HG02938 (cell line): ENCODE results near the gene GRIN2A.
"Not testable (repeated sequence)": the region's sequence is repeated elsewhere in the genome, so short reads cannot be mapped to it uniquely, and the experiment has no call there.

ENCODE experiments used
- ATAC-seq: cut with Tn5 transposase; IDR thresholded peaks from one replicate; pipeline ENCODE4 v1.9.1; 2021; ENCODE audit warnings: mild to moderate bottlenecking, moderate library complexity; ENCODE audit not compliant: unreplicated experiment

The GRIN2A gene

GRCh38 chr16:9929313-9929712 lies 252.9 kb downstream of the GRIN2A start:
- no peak for ATAC-seq

- no peak for ATAC-seq
Measured at GRCh38 chr16:9922441-9922840, 259.8 kb downstream of the GRIN2A start.

GRCh38 chr16:9921997-9922396 lies 260.2 kb downstream of the GRIN2A start:
- no peak for ATAC-seq

- no peak for ATAC-seq
Measured at GRCh38 chr16:9919460-9919859, 262.8 kb downstream of the GRIN2A start.

- ATAC-seq: no peak
Measured at GRCh38 chr16:9917691-9918090, 264.5 kb downstream of the GRIN2A start.

GRCh38 chr16:9913604-9914326 lies 268.5 kb downstream of the GRIN2A start:
- ATAC-seq: no peak

- no peak for ATAC-seq
Measured at GRCh38 chr16:9911989-9912388, 270.2 kb downstream of the GRIN2A start.

- no peak for ATAC-seq
Measured at GRCh38 chr16:9911231-9911630, 271.0 kb downstream of the GRIN2A start.

- ATAC-seq: no peak
Measured at GRCh38 chr16:9909072-9909825, 273.0 kb downstream of the GRIN2A start.

- no peak for ATAC-seq
Measured at GRCh38 chr16:9908613-9909012, 273.6 kb downstream of the GRIN2A start.

- no peak for ATAC-seq
Measured at GRCh38 chr16:9907752-9908151, 274.5 kb downstream of the GRIN2A start.

GRCh38 chr16:9906218-9906617 lies 276.0 kb downstream of the GRIN2A start:
- ATAC-seq: no peak

GRCh38 chr16:9904526-9904925 lies 277.7 kb downstream of the GRIN2A start:
- no peak for ATAC-seq

- ATAC-seq: no peak
Measured at GRCh38 chr16:9900576-9900975, 281.7 kb downstream of the GRIN2A start.

- no peak for ATAC-seq
Measured at GRCh38 chr16:9898555-9898954, 283.7 kb downstream of the GRIN2A start.

GRCh38 chr16:9898124-9898523 lies 284.1 kb downstream of the GRIN2A start:
- no peak for ATAC-seq

GRCh38 chr16:9895817-9896216 lies 286.4 kb downstream of the GRIN2A start:
- no peak for ATAC-seq

GRCh38 chr16:9885876-9886275 lies 296.4 kb downstream of the GRIN2A start:
- ATAC-seq: no peak

GRCh38 chr16:9885467-9885866 lies 296.8 kb downstream of the GRIN2A start:
- no peak for ATAC-seq

GRCh38 chr16:9875981-9876380 lies 306.2 kb downstream of the GRIN2A start:
- ATAC-seq: not testable (repeated sequence)

- ATAC-seq: no peak
Measured at GRCh38 chr16:9874219-9874618, 308.0 kb downstream of the GRIN2A start.

- no peak for ATAC-seq
Measured at GRCh38 chr16:9870962-9871361, 311.3 kb downstream of the GRIN2A start.
